Fibroblast of skin of right biceps (primary cell): ENCODE measurements around the gene COA5.
"Not testable (repeated sequence)": the region's sequence is repeated elsewhere in the genome, so short reads cannot be mapped to it uniquely, and the experiment has no call there.

Experiments
- DNase-seq: peaks from one replicate; pipeline ENCODE4 v3.0.0-alpha.2; 2013

Gene COA5

GRCh38 chr2:98605076-98605475 is 3.2 kb downstream of the COA5 start:
- no peak for DNase-seq

GRCh38 chr2:98604547-98604946 is 3.8 kb downstream of the COA5 start:
- no peak for DNase-seq

GRCh38 chr2:98601532-98602132 is 6.7 kb downstream of the COA5 start:
- peak; percentile 26 for DNase-seq

- DNase-seq = peak; percentile 27
Observed at GRCh38 chr2:98598781-98599428, 9.4 kb downstream of the COA5 start.

GRCh38 chr2:98594665-98595064 is 13.6 kb downstream of the COA5 start:
- DNase-seq = not testable (repeated sequence)

- no peak for DNase-seq
Observed at GRCh38 chr2:98592565-98592964, 15.7 kb downstream of the COA5 start.

GRCh38 chr2:98589489-98589888 is 18.8 kb downstream of the COA5 start:
- no peak for DNase-seq

- no peak for DNase-seq
Observed at GRCh38 chr2:98588880-98589431, 19.4 kb downstream of the COA5 start.

- no peak for DNase-seq
Observed at GRCh38 chr2:98586551-98587140, 21.7 kb downstream of the COA5 start.

- no peak for DNase-seq
Observed at GRCh38 chr2:98585386-98585785, 22.9 kb downstream of the COA5 start.

- no peak for DNase-seq
Observed at GRCh38 chr2:98583816-98584618, 24.3 kb downstream of the COA5 start.

GRCh38 chr2:98583276-98583675 is 25.0 kb downstream of the COA5 start:
- no peak for DNase-seq

GRCh38 chr2:98582523-98582922 is 25.8 kb downstream of the COA5 start:
- DNase-seq = no peak

- no peak for DNase-seq
Observed at GRCh38 chr2:98580656-98581284, 27.5 kb downstream of the COA5 start.

- no peak for DNase-seq
Observed at GRCh38 chr2:98579926-98580325, 28.4 kb downstream of the COA5 start.

- DNase-seq = no peak
Observed at GRCh38 chr2:98578231-98578630, 30.1 kb downstream of the COA5 start.

- DNase-seq = no peak
Observed at GRCh38 chr2:98577313-98577712, 31.0 kb downstream of the COA5 start.

GRCh38 chr2:98576666-98577312 is 31.5 kb downstream of the COA5 start:
- DNase-seq = no peak

GRCh38 chr2:98573426-98573825 is 34.9 kb downstream of the COA5 start:
- no peak for DNase-seq

- DNase-seq = no peak
Observed at GRCh38 chr2:98572676-98573075, 35.6 kb downstream of the COA5 start.

- DNase-seq = no peak
Observed at GRCh38 chr2:98572211-98572610, 36.1 kb downstream of the COA5 start.

GRCh38 chr2:98571796-98572195 is 36.5 kb downstream of the COA5 start:
- no peak for DNase-seq
